OCI-LY3 (cell line): Measurements from ENCODE around the gene DCUN1D3.

Experiments used
- H2AFZ ChIP-seq: fragments of 200-600, 300-600 bp; shearing (Covaris generic); 2 replicates; pipeline ENCODE4 v1.6.0; 2014; ENCODE audit warnings: antibody characterized with exemption, low read depth, low read length
- H3K27ac ChIP-seq: fragments of 200-600, 300-600 bp; sonication (generic); 2 replicates; pipeline ENCODE4 v1.5.1; 2014; ENCODE audit warnings: mild to moderate bottlenecking, low read length, moderate library complexity, mixed read lengths
- H3K27me3 ChIP-seq: fragments of 200-600, 300-600 bp; sonication (generic); 2 replicates; pipeline ENCODE4 v1.6.1; 2014; ENCODE audit warnings: low read depth, low read length, mixed read lengths
- H3K36me3 ChIP-seq: fragments of 200-600, 300-600 bp; sonication (generic); replicated peaks from 2 replicates; pipeline ENCODE3; 2014; ENCODE audit warnings: low read depth, low read length, mixed read lengths
- H3K4me1 ChIP-seq: fragments of 300-600, 200-600 bp; sonication (generic); 2 replicates; pipeline ENCODE4 v1.6.1; 2014; ENCODE audit warnings: low read length, mixed read lengths
- H3K4me2 ChIP-seq: fragments of 200-600, 300-600 bp; sonication (generic); 2 replicates; pipeline ENCODE4 v1.6.1; 2014; ENCODE audit warnings: low read length, mixed read lengths
- H3K4me3 ChIP-seq: fragments of 300-600, 200-600 bp; sonication (generic); 2 replicates; pipeline ENCODE4 v1.5.1; 2014; ENCODE audit warnings: antibody characterized with exemption, mild to moderate bottlenecking, low read length, moderate library complexity
- H3K79me2 ChIP-seq: fragments of 300-600, 200-600 bp; shearing (Covaris generic); 2 replicates; pipeline ENCODE4 v1.6.1; 2014; ENCODE audit warnings: mild to moderate bottlenecking, low read length, mixed read lengths
- H3K9ac ChIP-seq: fragments of 300-600, 200-600 bp; shearing (Covaris generic); 2 replicates; pipeline ENCODE4 v1.6.0; 2014; ENCODE audit warnings: mild to moderate bottlenecking, low read length, moderate library complexity
- H3K9me3 ChIP-seq: fragments of 200-600, 300-600 bp; shearing (Covaris generic); 2 replicates; pipeline ENCODE4 v1.6.1; 2014; ENCODE audit warnings: low read length, mixed read lengths; ENCODE audit not compliant: insufficient read depth
- H4K20me1 ChIP-seq: fragments of 200-600, 300-600 bp; sonication (generic); 2 replicates; pipeline ENCODE4 v1.6.1; 2016; ENCODE audit warnings: low read length, mixed read lengths; ENCODE audit not compliant: insufficient read depth
- CTCF ChIP-seq: fragments of 200-600, 300-600 bp; sonication (generic); IDR thresholded peaks from 2 replicates; pipeline ENCODE4 v1.5.1; 2014; ENCODE audit warnings: antibody characterized with exemption, low read length, low read depth
- EZH2phosphoT487 ChIP-seq: fragments of 200-600 bp; shearing (Covaris generic); IDR thresholded peaks from 2 replicates; pipeline ENCODE4 v1.6.1; 2018; ENCODE audit warnings: antibody characterized with exemption, mixed run types, low read depth

Gene DCUN1D3

DNA sequence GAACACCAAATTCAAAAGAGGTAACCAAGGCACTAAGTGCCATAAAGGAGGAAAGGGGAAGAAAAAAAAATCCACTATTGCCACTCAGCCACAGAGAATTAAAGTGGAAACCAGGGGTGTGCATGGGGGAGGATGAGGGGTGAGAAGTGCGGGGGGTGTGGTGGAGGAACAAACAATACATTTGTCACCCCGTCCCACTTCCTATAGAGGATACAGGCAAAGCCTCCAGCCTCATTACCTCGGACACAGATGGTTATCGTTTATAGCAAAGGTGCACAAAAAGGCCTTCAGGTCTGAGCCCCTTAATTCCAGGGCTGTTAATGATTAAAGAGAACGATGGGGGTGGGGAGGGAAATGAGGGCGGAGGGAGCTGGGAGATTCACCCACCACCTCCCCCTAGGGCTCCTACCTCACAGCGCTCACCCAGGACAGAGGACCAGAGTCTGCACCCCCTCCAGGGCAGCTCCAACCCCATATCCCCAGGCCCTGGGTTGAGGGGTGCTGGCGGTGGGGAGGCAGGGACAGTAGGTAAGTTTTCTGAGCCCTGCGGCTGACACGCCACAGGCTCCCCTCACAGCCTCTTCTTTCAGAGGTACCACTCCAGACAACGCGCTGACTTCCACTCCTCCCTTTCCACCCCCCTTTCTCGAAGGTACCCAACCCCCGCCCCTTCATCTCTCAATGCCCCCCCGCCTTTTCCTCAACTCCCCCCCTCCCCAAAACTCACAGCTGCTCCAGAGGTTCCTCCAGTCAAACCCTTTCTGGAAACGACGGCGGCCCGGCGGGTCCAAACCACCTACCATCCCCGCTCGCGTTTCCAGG is 470 bp downstream of the DCUN1D3 start:
- no peak for TF ChIP-seq EZH2phosphoT487
- no peak for TF ChIP-seq CTCF
- Histone ChIP-seq H3K27me3 (peaks cover 11% of the 10 kb centered on the region; the same call in 1 of the 2 replicates), H3K4me3 (peak overlapping the region; percentile 84), H2AFZ (no peak overlapping the region), H3K36me3 (peaks cover 19% of the 10 kb centered on the region), H3K9me3 (no peaks in the 10 kb centered on the region), H3K4me1 (peaks cover 32% of the 10 kb centered on the region), H4K20me1 (peaks cover 26% of the 10 kb centered on the region), H3K79me2 (peaks cover 38% of the 10 kb centered on the region), H3K9ac (peak overlapping the region; percentile 90), H3K4me2 (peak overlapping the region; percentile 83), H3K27ac (peak overlapping the region; percentile 80; the same call in 1 of the 2 replicates)

GRCh38 chr16:20899071-20899470 is 1.1 kb downstream of the DCUN1D3 start:
- 0 out of 2 replicates have a peak overlapping the region, but pooled peaks have one; percentile 90 for H3K9ac ChIP-seq
- H3K27ac ChIP-seq = no peak overlapping the region
- H3K4me3 ChIP-seq = peak overlapping the region; percentile 84
- no peak for TF ChIP-seq EZH2phosphoT487
- no peak for TF ChIP-seq CTCF
- peak overlapping the region; percentile 83 for H3K4me2 ChIP-seq
- peaks cover 22% of the 10 kb centered on the region for H4K20me1 ChIP-seq
- H3K9me3 ChIP-seq = no peaks in the 10 kb centered on the region
- peaks cover 36% of the 10 kb centered on the region for H3K79me2 ChIP-seq
- H3K4me1 ChIP-seq = peaks cover 26% of the 10 kb centered on the region
- H2AFZ ChIP-seq = no peak overlapping the region
- 0 out of 2 replicates have a peak, but pooled peaks cover 11% of the 10 kb centered on the region for H3K27me3 ChIP-seq
- peaks cover 19% of the 10 kb centered on the region for H3K36me3 ChIP-seq

- Histone ChIP-seq H3K9me3 (no peaks in the 10 kb centered on the region), H4K20me1 (peaks cover 11% of the 10 kb centered on the region; the same call in 1 of the 2 replicates), H3K27me3 (0 out of 2 replicates have a peak, but pooled peaks cover 7% of the 10 kb centered on the region), H3K4me1 (peaks cover 16% of the 10 kb centered on the region), H2AFZ (no peak overlapping the region), H3K79me2 (peaks cover 27% of the 10 kb centered on the region; the same call in 1 of the 2 replicates), H3K4me2 (no peak overlapping the region), H3K9ac (no peak overlapping the region), H3K36me3 (peaks cover 11% of the 10 kb centered on the region), H3K27ac (no peak overlapping the region), H3K4me3 (no peak overlapping the region)
- TF ChIP-seq EZH2phosphoT487 = no peak
- no peak for TF ChIP-seq CTCF
Observed at GRCh38 chr16:20897922-20898321, 2.2 kb downstream of the DCUN1D3 start.

- 0 out of 2 replicates have a peak, but pooled peaks cover 1% of the 10 kb centered on the region for H3K27me3 ChIP-seq
- H4K20me1 ChIP-seq = peaks cover 5% of the 10 kb centered on the region; the same call in 1 of the 2 replicates
- H3K4me3 ChIP-seq = no peak overlapping the region
- H3K27ac ChIP-seq = no peak overlapping the region
- H3K4me2 ChIP-seq = no peak overlapping the region
- TF ChIP-seq CTCF = no peak
- no peak for TF ChIP-seq EZH2phosphoT487
- H3K79me2 ChIP-seq = peaks cover 21% of the 10 kb centered on the region; the same call in 1 of the 2 replicates
- H3K9me3 ChIP-seq = no peaks in the 10 kb centered on the region
- no peak overlapping the region for H3K9ac ChIP-seq
- H3K36me3 ChIP-seq = peaks cover 6% of the 10 kb centered on the region
- H2AFZ ChIP-seq = no peak overlapping the region
- H3K4me1 ChIP-seq = peaks cover 11% of the 10 kb centered on the region
Observed at GRCh38 chr16:20897253-20897897, 2.8 kb downstream of the DCUN1D3 start.
